PFSK-1 (cell line): ENCODE results near the gene MTA2.

Source experiments
- FOXP2 ChIP-seq: optimal IDR thresholded peaks from 2 replicates; pipeline ENCODE3; 2011; ENCODE audit warnings: borderline replicate concordance, control low read depth, inconsistent platforms; ENCODE audit not compliant: insufficient read depth; ENCODE audit errors: extremely low read length, extremely low read depth
- POLR2AphosphoS5 ChIP-seq: IDR thresholded peaks from 2 replicates; pipeline ENCODE4 v1.6.1; 2012; ENCODE audit warnings: low read depth, mild to moderate bottlenecking, control low read depth, low read length, moderate library complexity
- REST ChIP-seq, 2 experiments: IDR thresholded peaks; 2 replicates each; pipeline versions ENCODE4 v1.6.1 to v1.8.0; 2011 to 2012; ENCODE audit warnings: low read depth in 2 of 2, low read length in 2 of 2, control low read depth in 1 of 2, inconsistent platforms in 1 of 2, mild to moderate bottlenecking in 1 of 2, moderate library complexity in 1 of 2; ENCODE audit not compliant: insufficient read depth in 1 of 2
- SIN3A ChIP-seq: IDR thresholded peaks from 2 replicates; pipeline ENCODE4 v1.6.1; 2012; ENCODE audit warnings: mild to moderate bottlenecking, low read length, moderate library complexity, borderline replicate concordance; ENCODE audit not compliant: insufficient read depth
- TAF1 ChIP-seq: IDR thresholded peaks from 2 replicates; pipeline ENCODE4 v1.6.1; 2012; ENCODE audit warnings: low read length, control low read depth, borderline replicate concordance; ENCODE audit not compliant: insufficient read depth

MTA2 gene

DNA sequence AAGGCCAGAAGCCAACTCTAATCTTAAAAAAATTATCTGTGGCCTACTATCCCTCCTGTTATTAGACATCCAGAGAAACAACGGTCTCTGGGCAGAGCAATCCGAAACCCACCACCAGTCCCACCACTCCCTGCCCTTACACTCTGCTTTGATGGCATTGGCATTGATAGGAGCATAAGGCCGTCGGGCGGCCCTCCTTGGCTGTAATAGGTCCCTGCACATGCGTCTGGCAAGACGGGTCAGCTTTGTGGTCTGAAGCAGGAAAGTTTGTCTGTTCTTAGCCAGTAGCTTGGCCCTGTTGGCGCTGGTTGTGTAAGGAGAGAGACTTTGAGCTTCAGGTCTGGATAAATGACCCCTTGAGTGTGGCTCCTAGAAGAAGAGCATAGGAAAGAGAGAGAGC is 6.5 kb downstream of the MTA2 start:
- TF ChIP-seq POLR2AphosphoS5 = peak; percentile 25; the same call in 1 of the 2 replicates
- no peak for TF ChIP-seq REST (IDR thresholded peaks at IDR 0.05; ENCODE audit: insufficient read depth in 1 of 2, low read depth in 2 of 2, low read length in 2 of 2)

DNA sequence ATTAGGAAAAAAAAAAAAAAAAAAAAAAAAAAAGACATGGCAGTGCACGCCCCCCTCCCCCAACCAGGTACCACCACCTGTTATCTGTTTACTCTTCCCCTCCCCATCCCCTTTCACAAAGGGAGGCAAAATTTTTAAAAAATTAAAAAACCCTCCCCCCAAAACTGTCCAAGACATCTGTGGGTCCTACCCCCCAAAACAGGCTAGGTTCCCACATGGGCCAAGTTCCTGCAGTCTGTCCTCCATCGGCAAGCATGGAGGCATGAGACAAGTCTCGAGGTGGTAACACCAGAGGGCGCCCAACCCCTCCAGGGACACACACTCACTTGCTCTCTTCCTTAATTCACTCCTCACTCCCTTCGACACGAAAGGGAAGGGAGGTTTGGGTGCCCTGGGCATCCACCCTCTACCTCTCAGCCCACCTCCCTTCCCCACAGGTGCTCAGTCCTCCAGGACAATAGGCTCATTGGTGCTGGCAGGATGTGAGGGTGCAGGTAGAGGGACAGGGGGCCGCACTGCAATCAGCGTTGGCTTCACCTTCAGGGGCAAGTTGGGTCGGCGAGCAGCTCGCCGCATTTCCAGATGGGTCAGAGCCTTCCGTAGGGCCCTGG is 8.1 kb downstream of the MTA2 start:
- TF ChIP-seq SIN3A (no peak), FOXP2 (no peak), POLR2AphosphoS5 (no peak), REST (IDR thresholded peaks at IDR 0.05; ENCODE audit: insufficient read depth in 1 of 2, low read depth in 2 of 2, low read length in 2 of 2) (no peak), TAF1 (no peak)

DNA sequence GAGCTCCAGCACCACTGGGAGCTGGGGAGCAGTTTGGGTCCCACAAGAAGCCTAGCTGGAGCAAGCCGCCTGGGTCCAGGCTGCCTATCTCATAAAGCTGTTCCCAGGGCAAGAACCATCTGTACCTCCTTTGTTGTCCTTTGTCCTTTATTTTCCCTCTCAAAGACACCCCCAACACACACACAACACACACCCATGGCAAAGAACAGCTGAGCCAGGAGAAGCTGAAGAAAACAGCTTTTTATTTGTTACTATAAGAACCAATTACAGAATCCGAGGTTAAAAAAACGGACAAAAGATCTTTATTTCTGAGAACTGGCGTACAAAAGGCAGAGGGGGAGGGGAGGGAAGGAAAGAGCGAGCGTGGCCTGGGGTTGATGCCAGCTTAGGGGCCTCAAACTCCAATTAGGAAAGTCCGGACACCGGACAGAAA is 8.7 kb downstream of the MTA2 start:
- TF ChIP-seq POLR2AphosphoS5 (no peak), SIN3A (no peak), REST (IDR thresholded peaks at IDR 0.05; ENCODE audit: insufficient read depth in 1 of 2, low read depth in 2 of 2, low read length in 2 of 2) (no peak), FOXP2 (no peak), TAF1 (no peak)

- TF ChIP-seq TAF1 (no peak), POLR2AphosphoS5 (no peak), REST (IDR thresholded peaks at IDR 0.05; ENCODE audit: insufficient read depth in 1 of 2, low read depth in 2 of 2, low read length in 2 of 2) (no peak), FOXP2 (no peak), SIN3A (no peak)
These were observed 9.4 kb downstream of the MTA2 start for GRCh38 chr11:62592146-62592815.
